HFFc6 (cell line): ENCODE results near the gene SLC1A3. TPM values are rescaled to one million over a fixed set of nuclear protein-coding genes. Genes with fewer than 3 reads are reported as not detected.
A peak's percentile ranks its signal among the peaks of the same experiment; 100 is the strongest.

Experiments used
- DNase-seq: peaks from one replicate; pipeline ENCODE4 v3.0.0-alpha.2; 2018
- H3K27ac Mint-ChIP-seq: 2 replicates; pipeline ENCODE4 v1.8.0; 2020; ENCODE audit warnings: mild to moderate bottlenecking, mixed read lengths
- H3K27me3 Mint-ChIP-seq: 2 replicates; pipeline ENCODE4 v1.8.0; 2021; ENCODE audit warnings: mild to moderate bottlenecking, moderate library complexity, mixed read lengths; ENCODE audit not compliant: insufficient read depth
- H3K36me3 Mint-ChIP-seq: 2 replicates; pipeline ENCODE4 v1.8.0; 2021; ENCODE audit warnings: low read depth, mixed read lengths
- H3K4me1 Mint-ChIP-seq: 2 replicates; pipeline ENCODE4 v1.8.0; 2020; ENCODE audit warnings: low read depth, mixed read lengths
- H3K4me3 Mint-ChIP-seq: 2 replicates; pipeline ENCODE4 v1.8.0; 2020; ENCODE audit warnings: mild to moderate bottlenecking, moderate library complexity, mixed read lengths
- H3K9me3 Mint-ChIP-seq: 2 replicates; pipeline ENCODE4 v1.8.0; 2020; ENCODE audit warnings: mild to moderate bottlenecking, mixed read lengths
- CTCF ChIP-seq: fragments of 200-600 bp; sonication (generic); IDR thresholded peaks from 2 replicates; pipeline ENCODE4 v1.5.0; 2021; ENCODE audit warnings: antibody characterized with exemption, mild to moderate bottlenecking
- total RNA-seq, 6 experiments: library from RNA; stranded (reverse); fragmentation: NEBNext Ultra II Directional; extraction: Animal tissue kit (Norgen Biotek cat#: 25700); gene quantifications; 2 replicates in 1 of 6; 3 replicates in 5 of 6; pipeline ENCODE4 v1.2.3, GENCODE V29; 2021

SLC1A3 gene
- total RNA-seq, 6 experiments from 2014 or later: 0.14 TPM; not detected in 5

GRCh38 chr5:36685631-36686288, 79.4 kb downstream of the SLC1A3 start:
- H3K9me3 Mint-ChIP-seq: no peaks in the 10 kb centered on the region
- H3K27ac Mint-ChIP-seq: no peak overlapping the region
- TF ChIP-seq CTCF: no peak
- H3K4me3 Mint-ChIP-seq: no peak overlapping the region
- no peak for DNase-seq
- H3K36me3 Mint-ChIP-seq: no peaks in the 10 kb centered on the region
- H3K4me1 Mint-ChIP-seq: peaks cover 24% of the 10 kb centered on the region
- H3K27me3 Mint-ChIP-seq: peaks cover 2% of the 10 kb centered on the region; the same call in 1 of the 2 replicates

GRCh38 chr5:36686881-36687280, 80.5 kb downstream of the SLC1A3 start:
- peaks cover 4% of the 10 kb centered on the region; the same call in 1 of the 2 replicates for H3K27me3 Mint-ChIP-seq
- H3K27ac Mint-ChIP-seq: no peak overlapping the region
- DNase-seq: no peak
- H3K9me3 Mint-ChIP-seq: no peaks in the 10 kb centered on the region
- H3K4me3 Mint-ChIP-seq: no peak overlapping the region
- no peak for TF ChIP-seq CTCF
- no peaks in the 10 kb centered on the region for H3K36me3 Mint-ChIP-seq
- H3K4me1 Mint-ChIP-seq: peaks cover 35% of the 10 kb centered on the region

GRCh38 chr5:36688722-36689121, 82.3 kb downstream of the SLC1A3 start:
- DNase-seq: no peak
- no peak overlapping the region for H3K27ac Mint-ChIP-seq
- H3K4me1 Mint-ChIP-seq: peaks cover 41% of the 10 kb centered on the region
- H3K4me3 Mint-ChIP-seq: no peak overlapping the region
- no peaks in the 10 kb centered on the region for H3K9me3 Mint-ChIP-seq
- H3K27me3 Mint-ChIP-seq: peaks cover 4% of the 10 kb centered on the region; the same call in 1 of the 2 replicates
- peak; percentile 66 for TF ChIP-seq CTCF
- no peaks in the 10 kb centered on the region for H3K36me3 Mint-ChIP-seq

GRCh38 chr5:36689225-36689624, 82.8 kb downstream of the SLC1A3 start:
- no peak overlapping the region for H3K27ac Mint-ChIP-seq
- no peaks in the 10 kb centered on the region for H3K9me3 Mint-ChIP-seq
- H3K36me3 Mint-ChIP-seq: no peaks in the 10 kb centered on the region
- no peak for DNase-seq
- H3K4me3 Mint-ChIP-seq: no peak overlapping the region
- peaks cover 36% of the 10 kb centered on the region for H3K4me1 Mint-ChIP-seq
- H3K27me3 Mint-ChIP-seq: peaks cover 4% of the 10 kb centered on the region; the same call in 1 of the 2 replicates
- TF ChIP-seq CTCF: no peak

GRCh38 chr5:36690041-36690961, 83.9 kb downstream of the SLC1A3 start:
- Mint-ChIP-seq H3K27ac (peak overlapping the region; percentile 68), H3K4me3 (peak overlapping the region; percentile 88), H3K36me3 (no peaks in the 10 kb centered on the region), H3K9me3 (no peaks in the 10 kb centered on the region), H3K27me3 (peaks cover 4% of the 10 kb centered on the region; the same call in 1 of the 2 replicates), H3K4me1 (peaks cover 36% of the 10 kb centered on the region)
- TF ChIP-seq CTCF: peak; percentile 89
- DNase-seq: peak; percentile 51
